Measurements from ENCODE around the gene NVL. TPM values are rescaled to one million over a fixed set of nuclear protein-coding genes. Genes with fewer than 3 reads are reported as not detected.

The NVL gene
- total RNA-seq, 1 experiment from 2014 or later, result 43.4 TPM

DNA sequence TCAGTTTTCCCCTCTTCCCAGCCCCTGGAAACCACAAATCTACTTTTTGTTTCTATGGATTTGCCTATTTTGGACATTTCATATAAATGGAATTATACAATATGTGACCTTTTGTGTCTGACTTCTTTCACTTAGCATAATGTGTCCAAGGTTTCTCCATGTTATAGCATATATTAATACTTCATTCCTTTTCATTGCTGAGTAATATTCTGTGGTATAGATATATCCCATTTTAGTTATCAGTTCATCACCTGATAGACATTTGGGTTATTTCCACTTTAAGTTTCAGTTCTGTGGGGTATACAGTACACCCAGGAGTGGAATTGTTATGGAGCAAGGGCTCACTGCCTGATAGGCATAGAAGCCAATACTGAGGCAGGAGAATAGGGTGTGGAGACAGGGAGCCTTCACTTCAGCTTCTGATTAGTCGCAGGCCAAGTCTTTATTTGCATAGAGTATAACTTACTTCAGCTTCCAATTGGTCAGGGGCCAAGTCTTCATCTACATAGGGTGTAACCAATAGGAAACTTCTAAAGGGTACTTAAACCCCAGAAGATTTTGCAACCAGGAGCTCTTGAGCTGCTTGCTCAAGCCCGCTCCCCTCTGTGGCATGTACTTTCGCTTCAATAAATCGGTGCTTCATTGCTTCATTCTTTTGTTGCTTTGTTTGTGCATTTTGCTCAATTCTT, 8.3 kb upstream of the NVL start:
- Mint-ChIP-seq H3K36me3 (ENCODE audit: insufficient read depth, unreplicated experiment) (peaks cover 13% of the 10 kb centered on the region), H3K4me1 (ENCODE audit: low read depth, unreplicated experiment) (peaks cover 8% of the 10 kb centered on the region), H3K4me3 (ENCODE audit: low read depth, unreplicated experiment) (no peak overlapping the region), H3K9me3 (ENCODE audit: low read depth, unreplicated experiment) (no peaks in the 10 kb centered on the region), H3K27me3 (ENCODE audit: unreplicated experiment) (no peaks in the 10 kb centered on the region), H3K27ac (ENCODE audit: unreplicated experiment) (peak overlapping the region; percentile 50)
- no peak for DNase-seq
- CTCF ChIA-PET, result interaction anchor here (0.5 kb wide), 1 partner anchor 1624 kb away, joined by 3 read pairs; no protein-coding TSS in a partner anchor
- TF ChIP-seq, protein P1, sequence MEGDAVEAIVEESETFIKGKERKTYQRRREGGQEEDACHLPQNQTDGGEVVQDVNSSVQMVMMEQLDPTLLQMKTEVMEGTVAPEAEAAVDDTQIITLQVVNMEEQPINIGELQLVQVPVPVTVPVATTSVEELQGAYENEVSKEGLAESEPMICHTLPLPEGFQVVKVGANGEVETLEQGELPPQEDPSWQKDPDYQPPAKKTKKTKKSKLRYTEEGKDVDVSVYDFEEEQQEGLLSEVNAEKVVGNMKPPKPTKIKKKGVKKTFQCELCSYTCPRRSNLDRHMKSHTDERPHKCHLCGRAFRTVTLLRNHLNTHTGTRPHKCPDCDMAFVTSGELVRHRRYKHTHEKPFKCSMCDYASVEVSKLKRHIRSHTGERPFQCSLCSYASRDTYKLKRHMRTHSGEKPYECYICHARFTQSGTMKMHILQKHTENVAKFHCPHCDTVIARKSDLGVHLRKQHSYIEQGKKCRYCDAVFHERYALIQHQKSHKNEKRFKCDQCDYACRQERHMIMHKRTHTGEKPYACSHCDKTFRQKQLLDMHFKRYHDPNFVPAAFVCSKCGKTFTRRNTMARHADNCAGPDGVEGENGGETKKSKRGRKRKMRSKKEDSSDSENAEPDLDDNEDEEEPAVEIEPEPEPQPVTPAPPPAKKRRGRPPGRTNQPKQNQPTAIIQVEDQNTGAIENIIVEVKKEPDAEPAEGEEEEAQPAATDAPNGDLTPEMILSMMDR (IDR thresholded peaks at IDR 0.05; ENCODE audit: unreplicated experiment), result no peak
- BruUV-seq (replicated peaks), result no TSS peak
- intact Hi-C loops (cut with micrococcal nuclease; ENCODE audit: unreplicated experiment), result no loop called here

DNA sequence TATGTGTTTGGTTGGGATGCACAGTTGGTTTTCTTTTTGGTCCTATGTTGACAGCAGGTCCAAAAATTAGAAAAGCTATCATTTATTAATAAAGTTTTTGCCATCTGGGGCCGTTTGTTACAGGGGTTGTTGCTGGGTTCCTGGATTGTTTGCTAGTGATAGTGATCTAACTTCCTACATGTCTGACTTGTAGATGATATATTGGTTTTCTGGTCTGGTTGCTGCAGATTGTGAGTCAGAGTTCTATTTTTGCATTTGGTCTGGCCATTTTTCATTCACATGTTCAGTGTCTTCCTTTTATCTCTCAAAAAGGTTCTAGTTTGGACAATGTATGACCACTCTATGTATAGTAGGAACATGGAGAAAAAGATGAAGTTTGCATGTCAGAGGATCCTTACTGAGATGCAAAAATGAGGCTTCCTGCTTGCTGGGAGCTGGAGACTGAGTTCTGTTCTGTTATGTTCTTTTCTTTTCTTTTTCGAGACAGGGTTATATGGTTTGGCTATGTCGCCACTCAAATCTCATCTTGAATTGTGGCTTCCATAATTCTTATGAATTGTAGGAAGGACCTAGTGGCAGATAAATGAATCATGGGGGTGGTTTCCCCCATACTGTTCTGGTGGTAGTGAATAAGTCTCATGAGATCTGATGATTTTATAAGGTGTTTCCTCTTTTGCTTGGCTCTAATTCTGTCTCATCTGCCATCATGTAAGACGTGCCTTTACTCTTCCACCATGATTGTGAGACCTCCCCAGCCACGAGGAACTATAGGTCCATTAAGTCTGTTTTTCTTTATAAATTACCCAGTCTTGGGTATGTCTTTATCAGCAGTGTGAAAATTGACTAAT, 4.2 kb upstream of the NVL start:
- no peak overlapping the region for H3K27ac Mint-ChIP-seq (ENCODE audit: unreplicated experiment)
- peaks cover 13% of the 10 kb centered on the region for H3K4me1 Mint-ChIP-seq (ENCODE audit: low read depth, unreplicated experiment)
- H3K4me3 Mint-ChIP-seq (ENCODE audit: low read depth, unreplicated experiment), result no peak overlapping the region
- BruUV-seq (replicated peaks), result no TSS peak
- H3K9me3 Mint-ChIP-seq (ENCODE audit: low read depth, unreplicated experiment), result no peaks in the 10 kb centered on the region
- no peaks in the 10 kb centered on the region for H3K27me3 Mint-ChIP-seq (ENCODE audit: unreplicated experiment)
- TF ChIP-seq, protein P1 (IDR thresholded peaks at IDR 0.05; ENCODE audit: unreplicated experiment), result no peak
- H3K36me3 Mint-ChIP-seq (ENCODE audit: insufficient read depth, unreplicated experiment), result peaks cover 15% of the 10 kb centered on the region
- CTCF ChIA-PET, result interaction anchor here (0.6 kb wide), 1 partner anchor 503 kb away, joined by 3 read pairs; no protein-coding TSS in a partner anchor
- intact Hi-C loops (cut with micrococcal nuclease; ENCODE audit: unreplicated experiment), result loop anchor here (1.0 to 2.0 kb wide), 2 partner anchors 218 to 635 kb away; no protein-coding TSS in a partner anchor
- DNase-seq, result no peak

DNA sequence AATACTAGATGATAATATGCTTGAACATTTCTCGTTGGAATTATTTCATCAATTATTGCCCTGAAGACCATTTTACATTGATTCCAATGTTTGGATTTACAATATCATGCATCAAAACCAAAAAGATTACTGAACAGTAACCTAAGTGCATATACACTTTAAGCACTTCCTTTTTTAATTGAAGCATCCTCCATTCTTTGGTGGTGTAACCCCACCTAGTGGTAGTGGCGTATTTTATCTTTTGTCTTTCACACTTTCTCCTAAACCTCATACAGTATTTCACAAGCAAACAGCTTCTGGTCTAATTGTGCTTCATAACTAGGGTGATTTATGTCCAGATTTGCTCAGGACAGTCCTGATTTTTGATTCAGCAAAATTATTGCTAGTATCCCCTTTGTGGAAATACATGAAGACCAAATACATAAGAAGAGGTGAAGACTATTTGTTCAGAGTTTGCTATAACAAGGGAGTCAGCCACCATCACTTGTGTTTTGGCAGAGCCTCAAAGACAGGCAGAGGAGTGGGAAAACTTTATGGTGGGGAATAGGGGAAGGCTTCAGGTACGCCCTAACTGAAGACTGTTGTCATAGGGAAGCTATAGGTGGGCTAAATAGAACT, 3.4 kb upstream of the NVL start:
- Mint-ChIP-seq H3K27ac (ENCODE audit: unreplicated experiment) (no peak overlapping the region), H3K27me3 (ENCODE audit: unreplicated experiment) (no peaks in the 10 kb centered on the region), H3K36me3 (ENCODE audit: insufficient read depth, unreplicated experiment) (peaks cover 17% of the 10 kb centered on the region), H3K4me1 (ENCODE audit: low read depth, unreplicated experiment) (peaks cover 18% of the 10 kb centered on the region), H3K4me3 (ENCODE audit: low read depth, unreplicated experiment) (no peak overlapping the region), H3K9me3 (ENCODE audit: low read depth, unreplicated experiment) (no peaks in the 10 kb centered on the region)
- intact Hi-C loops (cut with micrococcal nuclease; ENCODE audit: unreplicated experiment), result loop anchor here (1.0 to 2.0 kb wide), 2 partner anchors 217 to 635 kb away; no protein-coding TSS in a partner anchor
- DNase-seq, result peak; percentile 53
- CTCF ChIA-PET, result interaction anchor here (0.5 to 0.6 kb wide), 2 partner anchors 502 to 992 kb away, joined by 3 read pairs; no protein-coding TSS in a partner anchor
- TF ChIP-seq, protein P1 (IDR thresholded peaks at IDR 0.05; ENCODE audit: unreplicated experiment), result peak; percentile 38
- no TSS peak for BruUV-seq (replicated peaks)

DNA sequence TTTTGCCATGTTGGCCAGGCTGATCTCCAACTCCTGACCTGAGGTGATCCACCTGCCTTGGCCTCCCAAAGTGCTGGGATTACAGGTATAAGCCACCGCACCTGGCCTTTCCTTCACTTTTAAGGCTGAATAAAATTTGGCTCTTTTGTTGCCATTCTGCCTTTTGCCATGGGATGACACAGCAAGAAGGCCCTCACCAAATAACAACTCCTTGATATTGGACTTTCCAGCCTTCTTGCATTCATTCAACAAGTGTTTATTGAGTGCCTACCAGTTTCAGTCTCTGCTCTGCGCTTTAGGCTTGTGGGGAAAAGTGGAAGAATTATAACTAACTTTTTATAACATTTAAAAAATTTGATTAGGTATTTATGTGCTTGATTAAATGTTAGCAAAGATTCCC, 1.9 kb upstream of the NVL start:
- no peak overlapping the region for H3K27ac Mint-ChIP-seq (ENCODE audit: unreplicated experiment)
- TF ChIP-seq, protein P1 (IDR thresholded peaks at IDR 0.05; ENCODE audit: unreplicated experiment), result no peak
- no TSS peak for BruUV-seq (replicated peaks)
- no peak overlapping the region for H3K4me3 Mint-ChIP-seq (ENCODE audit: low read depth, unreplicated experiment)
- no peaks in the 10 kb centered on the region for H3K27me3 Mint-ChIP-seq (ENCODE audit: unreplicated experiment)
- CTCF ChIA-PET, result no interaction called here
- intact Hi-C loops (cut with micrococcal nuclease; ENCODE audit: unreplicated experiment), result loop anchor here (2.0 kb wide), 1 partner anchor 633 kb away; no protein-coding TSS in a partner anchor
- H3K9me3 Mint-ChIP-seq (ENCODE audit: low read depth, unreplicated experiment), result no peaks in the 10 kb centered on the region
- H3K4me1 Mint-ChIP-seq (ENCODE audit: low read depth, unreplicated experiment), result peaks cover 30% of the 10 kb centered on the region
- peaks cover 23% of the 10 kb centered on the region for H3K36me3 Mint-ChIP-seq (ENCODE audit: insufficient read depth, unreplicated experiment)
- no peak for DNase-seq
